SJCRH30 (cell line): ENCODE measurements around the gene AGPAT4. TPM values are rescaled to one million over a fixed set of nuclear protein-coding genes. Genes with fewer than 3 reads are reported as not detected.

Experiments used
- DNase-seq, 2 experiments: peaks; one replicate each; pipeline ENCODE4 v3.0.0-alpha.2; 2015 to 2020
- H3K27ac ChIP-seq: fragments of 250-450 bp; sonication (Bioruptor Pico); 2 replicates; pipeline ENCODE4 v1.5.1; 2020; ENCODE audit warnings: mild to moderate bottlenecking, moderate library complexity
- H3K27me3 ChIP-seq: fragments of 250-450 bp; sonication (Bioruptor Pico); 2 replicates; pipeline ENCODE4 v1.5.1; 2020; ENCODE audit warnings: mild to moderate bottlenecking, moderate library complexity
- H3K36me3 ChIP-seq: fragments of 250-450 bp; sonication (Bioruptor Pico); 2 replicates; pipeline ENCODE4 v1.5.1; 2020; ENCODE audit warnings: mild to moderate bottlenecking, moderate library complexity
- H3K4me1 ChIP-seq: fragments of 250-450 bp; sonication (Bioruptor Pico); 2 replicates; pipeline ENCODE4 v1.5.1; 2020; ENCODE audit warnings: mild to moderate bottlenecking, moderate library complexity
- H3K4me3 ChIP-seq: fragments of 250-450 bp; sonication (Bioruptor Pico); 2 replicates; pipeline ENCODE4 v1.5.1; 2020; ENCODE audit warnings: mild to moderate bottlenecking, moderate library complexity
- H3K9me3 ChIP-seq: fragments of 250-450 bp; sonication (Bioruptor Pico); replicated peaks from 2 replicates; pipeline ENCODE4 v1.5.1; 2020; ENCODE audit warnings: mild to moderate bottlenecking, moderate library complexity
- total RNA-seq: library from RNA; depleted of rRNA; stranded (reverse); fragments of >200 nt; shearing (Covaris generic); gene quantifications from 2 replicates; pipeline ENCODE4 v1.2.3, GENCODE V29; 2014

The AGPAT4 gene
- total RNA-seq, 1 experiment from 2014 or later: 16.7 TPM

DNA sequence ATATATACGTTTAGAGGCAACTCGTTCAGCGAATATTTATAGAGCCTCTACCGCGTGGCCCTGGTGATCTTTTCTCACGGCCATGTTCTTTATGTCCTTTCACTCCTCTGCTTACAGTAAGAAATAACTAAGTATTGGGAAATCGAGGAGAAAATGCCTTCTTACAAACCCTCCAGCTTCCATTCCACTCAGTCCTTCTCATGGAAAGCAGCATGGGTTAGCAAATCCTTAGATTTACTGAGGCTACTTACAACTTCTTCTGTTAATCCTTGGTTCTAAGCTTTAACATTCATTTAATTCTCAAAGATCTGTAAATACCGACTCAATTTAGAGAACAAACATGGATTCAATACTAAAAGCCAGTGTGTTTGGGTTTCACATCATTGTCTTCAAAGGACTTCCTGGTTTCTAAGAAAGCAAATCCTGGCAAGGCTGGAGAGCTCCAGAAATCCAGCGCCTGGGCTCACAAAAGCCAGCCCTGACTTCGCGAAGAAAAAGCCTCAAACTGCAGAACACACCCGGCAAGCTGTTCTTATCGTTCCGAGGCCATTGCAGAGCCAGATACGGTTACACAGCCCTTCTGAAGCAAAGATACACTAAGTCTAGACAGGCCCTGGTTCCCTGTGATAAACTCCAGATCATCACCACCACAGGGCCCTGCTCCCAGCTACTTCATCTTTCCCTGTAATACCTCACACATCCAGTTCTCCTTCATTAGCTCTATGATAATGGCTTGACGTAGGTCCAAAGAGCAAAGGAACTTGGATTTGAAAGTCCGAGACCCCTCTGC lies 19.2 kb downstream of the AGPAT4 start:
- Histone ChIP-seq H3K27ac (no peak overlapping the region), H3K4me3 (no peak overlapping the region), H3K9me3 (no peaks in the 10 kb centered on the region), H3K4me1 (no peaks in the 10 kb centered on the region), H3K36me3 (peaks cover 5% of the 10 kb centered on the region; the same call in 1 of the 2 replicates), H3K27me3 (no peaks in the 10 kb centered on the region)
- DNase-seq: no peak

- no peak overlapping the region for H3K27ac ChIP-seq
These were observed 19.8 kb downstream of the AGPAT4 start for GRCh38 chr6:161254126-161254463.

GRCh38 chr6:161251345-161251744 lies 22.5 kb downstream of the AGPAT4 start:
- H3K27me3 ChIP-seq: no peaks in the 10 kb centered on the region
- DNase-seq: no peak
- H3K4me1 ChIP-seq: no peaks in the 10 kb centered on the region
- H3K27ac ChIP-seq: no peak overlapping the region
- no peaks in the 10 kb centered on the region for H3K36me3 ChIP-seq
- H3K4me3 ChIP-seq: no peak overlapping the region
- H3K9me3 ChIP-seq: no peaks in the 10 kb centered on the region; the same call in 1 of the 2 replicates

More at GRCh38 chr6:161254126-161254463, 19.8 kb downstream of the AGPAT4 start:
- no peak for DNase-seq
- H3K36me3 ChIP-seq: peaks cover under 1% of the 10 kb centered on the region; the same call in 1 of the 2 replicates
- no peaks in the 10 kb centered on the region for H3K27me3 ChIP-seq
- H3K4me3 ChIP-seq: no peak overlapping the region
- no peaks in the 10 kb centered on the region for H3K4me1 ChIP-seq
- no peaks in the 10 kb centered on the region; the same call in 1 of the 2 replicates for H3K9me3 ChIP-seq

DNA sequence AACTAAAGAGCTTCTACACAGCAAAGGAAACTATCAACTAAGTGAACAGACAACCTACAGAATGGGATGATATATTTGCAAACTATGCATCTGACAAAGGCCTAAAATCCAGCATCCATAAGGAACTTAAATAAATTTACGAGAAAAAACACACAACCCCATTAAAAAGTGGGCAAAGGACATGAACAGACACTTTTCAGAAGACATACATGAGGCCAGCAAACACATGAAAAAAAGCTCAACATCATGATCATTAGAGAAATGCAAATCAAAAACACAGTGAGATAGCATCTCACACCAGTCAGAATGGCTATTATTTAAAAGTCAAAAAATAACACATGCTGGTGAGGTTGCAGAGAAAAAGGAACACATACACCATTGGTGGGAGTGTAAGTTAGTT lies 24.5 kb downstream of the AGPAT4 start:
- H3K36me3 ChIP-seq: no peaks in the 10 kb centered on the region
- H3K4me1 ChIP-seq: no peaks in the 10 kb centered on the region
- H3K27me3 ChIP-seq: no peaks in the 10 kb centered on the region
- no peak overlapping the region for H3K4me3 ChIP-seq
- H3K27ac ChIP-seq: no peak overlapping the region
- DNase-seq: no peak
- H3K9me3 ChIP-seq: no peaks in the 10 kb centered on the region; the same call in 1 of the 2 replicates

GRCh38 chr6:161246725-161247124 lies 27.1 kb downstream of the AGPAT4 start:
- Histone ChIP-seq H3K27me3 (no peaks in the 10 kb centered on the region), H3K36me3 (no peaks in the 10 kb centered on the region), H3K4me3 (no peak overlapping the region), H3K4me1 (peaks cover 4% of the 10 kb centered on the region; the same call in 1 of the 2 replicates), H3K9me3 (no peaks in the 10 kb centered on the region; the same call in 1 of the 2 replicates), H3K27ac (no peak overlapping the region)
- no peak for DNase-seq

DNA sequence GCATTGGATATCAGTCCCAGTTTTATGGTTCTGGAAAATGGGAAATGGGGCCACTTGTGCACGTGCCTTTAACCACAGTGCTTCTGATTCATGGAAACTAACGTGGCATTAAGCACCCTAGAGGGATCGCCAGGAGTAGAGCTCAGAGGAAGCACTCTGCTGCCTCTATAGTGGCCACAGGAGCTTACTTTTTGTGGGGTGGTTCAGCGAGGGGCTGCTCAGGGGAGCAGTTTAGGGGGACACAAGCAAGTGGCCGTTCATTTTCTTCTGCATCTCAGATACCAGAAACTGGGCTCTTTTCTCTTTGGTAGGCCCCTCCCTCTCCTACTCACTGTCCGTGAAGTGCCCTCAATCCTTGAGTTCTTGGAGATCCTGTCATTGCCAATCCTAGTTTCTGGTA lies 28.5 kb downstream of the AGPAT4 start:
- Histone ChIP-seq H3K27ac (no peak overlapping the region), H3K4me3 (no peak overlapping the region), H3K36me3 (peaks cover 3% of the 10 kb centered on the region; the same call in 1 of the 2 replicates), H3K27me3 (no peaks in the 10 kb centered on the region), H3K4me1 (peaks cover 4% of the 10 kb centered on the region; the same call in 1 of the 2 replicates), H3K9me3 (no peaks in the 10 kb centered on the region; the same call in 1 of the 2 replicates)
- no peak for DNase-seq

DNA sequence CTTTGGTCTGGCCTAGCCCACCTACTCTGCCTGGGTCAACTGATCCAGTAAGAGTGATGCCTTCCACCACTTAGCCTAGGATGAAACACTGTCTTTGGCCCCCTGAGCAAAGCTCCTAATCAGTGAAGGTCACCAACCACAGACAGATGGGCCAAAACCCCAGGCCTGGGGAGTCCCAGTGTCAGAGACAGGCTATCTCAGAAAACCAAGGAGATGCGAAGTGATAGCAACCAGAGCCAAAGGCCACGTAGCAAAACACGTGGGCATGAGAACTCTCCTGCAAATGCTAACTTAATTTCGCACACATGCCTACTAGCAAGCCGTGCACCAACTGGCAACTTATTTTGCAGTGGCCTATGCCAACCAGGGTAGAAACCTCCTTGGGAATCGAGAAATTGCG lies 29.1 kb downstream of the AGPAT4 start:
- Histone ChIP-seq H3K4me1 (peaks cover 4% of the 10 kb centered on the region; the same call in 1 of the 2 replicates), H3K27ac (no peak overlapping the region), H3K36me3 (peaks cover 3% of the 10 kb centered on the region; the same call in 1 of the 2 replicates), H3K4me3 (no peak overlapping the region), H3K27me3 (no peaks in the 10 kb centered on the region), H3K9me3 (no peaks in the 10 kb centered on the region; the same call in 1 of the 2 replicates)
- DNase-seq: no peak

- Histone ChIP-seq H3K9me3 (no peaks in the 10 kb centered on the region), H3K27me3 (no peaks in the 10 kb centered on the region), H3K27ac (no peak overlapping the region; the same call in 1 of the 2 replicates), H3K36me3 (peaks cover 5% of the 10 kb centered on the region; the same call in 1 of the 2 replicates), H3K4me3 (no peak overlapping the region), H3K4me1 (peaks cover 4% of the 10 kb centered on the region; the same call in 1 of the 2 replicates)
- peak; percentile 27 to 49 for DNase-seq
These were observed 30.8 kb downstream of the AGPAT4 start for GRCh38 chr6:161242779-161243693.

DNA sequence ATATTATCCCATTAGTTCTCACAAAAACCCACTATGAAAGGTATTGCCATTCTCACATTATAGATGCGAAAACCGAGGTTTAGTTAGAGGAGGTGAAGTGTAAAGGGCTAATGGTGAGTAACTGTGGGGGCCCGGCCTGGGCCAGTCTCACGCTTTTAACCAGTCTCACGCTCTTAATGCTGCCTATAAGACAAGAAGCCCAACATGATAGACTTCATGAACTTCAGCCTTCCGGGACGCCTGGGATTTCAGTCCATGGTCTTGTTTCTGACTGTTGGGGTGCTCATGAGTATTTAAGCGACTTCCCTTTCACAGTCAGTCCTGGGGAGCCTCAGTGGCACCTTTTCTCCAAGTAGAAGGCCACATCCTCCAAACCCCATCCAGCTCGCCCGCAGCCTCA lies 31.7 kb downstream of the AGPAT4 start:
- no peak for DNase-seq
- H3K27ac ChIP-seq: no peak overlapping the region
- H3K27me3 ChIP-seq: no peaks in the 10 kb centered on the region

DNA sequence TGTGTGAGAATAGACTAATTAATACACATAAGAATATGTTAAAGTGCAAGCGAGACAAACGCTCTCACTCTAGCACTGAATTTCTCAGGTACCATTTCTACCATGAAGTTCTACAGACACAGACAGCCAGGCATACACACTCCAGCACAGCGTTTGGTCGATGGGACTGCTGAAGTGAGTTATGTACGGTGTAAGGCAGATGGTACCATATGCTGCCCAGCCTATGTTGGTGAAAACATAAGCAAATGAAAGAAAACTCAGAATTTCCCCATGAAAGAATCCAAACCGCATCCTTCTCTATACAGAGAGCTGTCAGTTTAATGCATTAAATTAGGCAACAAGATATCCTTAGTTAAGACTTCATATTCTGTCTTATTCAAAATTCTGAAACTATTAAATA lies 34.9 kb downstream of the AGPAT4 start:
- Histone ChIP-seq H3K4me1 (peaks cover 4% of the 10 kb centered on the region; the same call in 1 of the 2 replicates), H3K27ac (no peak overlapping the region), H3K27me3 (no peaks in the 10 kb centered on the region), H3K4me3 (no peak overlapping the region), H3K36me3 (peaks cover 5% of the 10 kb centered on the region; the same call in 1 of the 2 replicates), H3K9me3 (no peaks in the 10 kb centered on the region)
- DNase-seq: no peak

More for the DNA sequence above, 31.7 kb downstream of the AGPAT4 start:
- Histone ChIP-seq H3K9me3 (no peaks in the 10 kb centered on the region), H3K4me3 (no peak overlapping the region), H3K36me3 (peaks cover 5% of the 10 kb centered on the region; the same call in 1 of the 2 replicates), H3K4me1 (peaks cover 4% of the 10 kb centered on the region; the same call in 1 of the 2 replicates)

- H3K27ac ChIP-seq: no peak overlapping the region
- peaks cover 5% of the 10 kb centered on the region; the same call in 1 of the 2 replicates for H3K36me3 ChIP-seq
- no peaks in the 10 kb centered on the region for H3K9me3 ChIP-seq
- H3K4me1 ChIP-seq: 0 out of 2 replicates have a peak, but pooled peaks cover 4% of the 10 kb centered on the region
- no peak for DNase-seq
- no peaks in the 10 kb centered on the region for H3K27me3 ChIP-seq
- no peak overlapping the region for H3K4me3 ChIP-seq
These were observed 35.4 kb downstream of the AGPAT4 start for GRCh38 chr6:161238500-161238899.

DNA sequence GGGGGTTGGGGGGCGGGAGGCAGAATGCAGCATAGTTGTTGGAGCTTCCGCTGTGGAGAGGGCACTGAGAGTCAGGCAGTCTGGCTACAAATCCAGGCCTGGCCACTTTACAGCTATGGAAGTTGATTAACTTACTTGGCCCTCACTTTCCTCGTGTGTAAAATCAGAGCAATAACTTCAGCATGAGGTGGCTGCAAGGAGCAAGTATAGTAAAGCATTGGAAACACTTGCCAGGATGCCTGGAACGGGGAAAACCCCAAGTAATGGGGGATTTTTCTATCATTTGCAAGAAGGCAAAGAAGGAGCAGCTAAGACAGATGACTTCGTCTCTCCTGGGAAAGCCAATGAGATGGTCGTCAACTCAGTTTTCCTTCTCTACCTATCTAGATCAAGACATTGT lies 35.8 kb downstream of the AGPAT4 start:
- no peak for DNase-seq
- H3K27ac ChIP-seq: no peak overlapping the region
- H3K4me1 ChIP-seq: 0 out of 2 replicates have a peak, but pooled peaks cover 1% of the 10 kb centered on the region
- H3K9me3 ChIP-seq: no peaks in the 10 kb centered on the region
- H3K27me3 ChIP-seq: no peaks in the 10 kb centered on the region
- H3K36me3 ChIP-seq: peaks cover 5% of the 10 kb centered on the region; the same call in 1 of the 2 replicates
- no peak overlapping the region for H3K4me3 ChIP-seq

DNA sequence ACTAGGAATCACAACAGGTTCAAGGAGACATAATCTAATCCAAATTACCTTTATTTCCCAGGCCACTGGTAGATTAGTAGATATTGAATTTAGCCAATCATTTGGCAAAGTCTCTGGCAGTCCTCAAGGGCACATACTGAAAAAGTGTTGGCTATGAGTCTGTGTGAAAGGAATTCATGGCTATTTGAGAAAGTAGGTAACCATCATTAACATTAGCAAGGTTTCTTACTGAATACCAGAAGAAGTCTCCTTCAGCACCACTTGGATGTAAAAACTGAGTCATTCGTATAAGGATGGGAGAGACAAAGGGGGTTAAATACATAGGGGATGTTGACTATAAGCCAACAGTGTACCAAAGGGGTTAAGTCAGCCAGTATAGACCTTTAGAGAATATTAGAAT lies 36.7 kb downstream of the AGPAT4 start:
- H3K4me3 ChIP-seq: no peak overlapping the region
- H3K36me3 ChIP-seq: peaks cover 6% of the 10 kb centered on the region; the same call in 1 of the 2 replicates
- no peak overlapping the region for H3K27ac ChIP-seq
- no peaks in the 10 kb centered on the region for H3K9me3 ChIP-seq
- no peak for DNase-seq
- no peaks in the 10 kb centered on the region for H3K27me3 ChIP-seq
- no peaks in the 10 kb centered on the region for H3K4me1 ChIP-seq

DNA sequence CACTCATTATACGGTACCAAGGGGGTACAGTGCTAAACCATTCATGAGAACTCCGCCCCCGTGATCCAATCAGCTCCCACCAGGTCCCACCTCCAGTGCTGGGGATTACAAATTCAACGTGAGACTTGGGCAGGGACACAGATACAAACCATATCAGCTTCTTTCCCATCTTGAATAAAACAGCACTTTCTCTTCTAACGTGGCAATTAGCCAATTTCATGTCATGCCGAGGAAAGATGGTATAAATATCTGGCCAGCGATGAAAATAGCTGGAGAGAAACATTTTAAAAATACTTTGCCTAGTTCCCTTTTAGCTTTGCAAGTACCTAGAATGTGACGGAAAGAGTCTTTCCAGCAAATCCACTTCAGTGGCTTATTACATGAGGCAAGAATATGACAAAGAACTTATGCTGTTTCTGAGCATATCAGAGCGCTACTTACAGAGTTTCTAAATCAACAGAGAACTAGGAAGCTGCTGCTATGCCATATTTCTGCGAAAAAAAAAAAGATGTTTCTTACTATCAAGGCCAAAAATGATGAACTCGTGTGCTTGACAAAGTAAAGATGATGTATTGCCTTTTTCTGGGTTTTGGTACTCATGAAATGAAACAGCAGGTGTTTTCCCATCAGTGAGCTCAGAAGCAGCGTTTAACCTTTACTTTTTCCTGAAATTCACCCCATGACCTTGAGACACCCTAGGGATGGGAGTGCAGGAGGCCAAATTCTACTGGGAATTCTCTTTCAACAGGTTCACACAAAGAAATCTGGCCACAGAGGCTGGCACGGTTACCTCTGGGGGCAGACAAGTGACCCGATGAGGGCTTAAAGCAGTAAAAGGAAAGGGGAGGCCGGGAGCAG lies 37.9 kb downstream of the AGPAT4 start:
- Histone ChIP-seq H3K27me3 (no peaks in the 10 kb centered on the region), H3K4me1 (no peaks in the 10 kb centered on the region), H3K27ac (no peak overlapping the region), H3K4me3 (no peak overlapping the region), H3K36me3 (peaks cover 8% of the 10 kb centered on the region; the same call in 1 of the 2 replicates), H3K9me3 (no peaks in the 10 kb centered on the region)
- no peak for DNase-seq
